Measurements from ENCODE around the gene CHST8. TPM values are rescaled to one million over a fixed set of nuclear protein-coding genes. Genes with fewer than 3 reads are reported as not detected.
A peak's percentile ranks its signal among the peaks of the same experiment; 100 is the strongest.

CHST8 gene
- total and polyA plus RNA-seq, 2 experiments from 2014 or later: 9.3 to 38.2 TPM

DNA sequence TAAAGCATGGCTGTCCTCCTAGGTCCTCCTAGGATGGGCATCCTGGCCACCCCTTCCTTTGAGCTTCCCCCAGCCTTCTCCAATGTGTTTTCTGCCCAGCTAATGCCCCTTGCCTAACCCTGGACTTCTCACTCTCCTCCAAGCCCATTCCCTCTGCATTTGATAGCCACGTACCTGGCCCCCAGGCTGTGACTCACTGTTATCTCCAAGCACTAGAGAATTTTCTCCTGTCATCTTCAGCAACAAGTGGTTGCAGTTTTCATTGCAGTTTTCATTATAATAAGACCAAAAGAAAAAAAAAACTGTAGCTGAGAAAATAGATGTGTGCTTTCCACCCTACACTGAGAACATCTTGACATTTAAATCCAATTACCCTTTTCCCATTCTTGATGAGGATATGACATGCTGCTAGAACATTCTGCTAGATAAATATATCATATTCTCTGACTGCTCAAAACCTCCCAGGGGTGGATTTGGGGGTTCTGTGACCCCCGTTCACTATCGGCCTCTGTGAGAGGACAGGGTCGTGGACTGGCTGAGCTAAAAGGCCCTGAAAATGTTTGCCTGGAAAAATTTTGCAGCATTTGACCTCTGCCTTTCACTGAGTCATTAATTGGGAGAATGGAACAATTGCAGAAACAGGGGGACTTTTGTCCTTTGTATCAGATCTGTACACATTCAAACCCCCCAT, 116.1 kb downstream of the CHST8 start:
- H3K9me3 Mint-ChIP-seq: peaks cover 6% of the 10 kb centered on the region; the same call in 2 of the 3 replicates
- Histone ChIP-seq H3F3A (replicated peaks; ENCODE audit: low read depth) (no peaks in the 10 kb centered on the region), H3K9me2 (ENCODE audit: insufficient read depth) (no peaks in the 10 kb centered on the region), H3K27ac (ENCODE audit: low read depth) (no peak overlapping the region), H3K36me3 (ENCODE audit: insufficient read depth) (no peaks in the 10 kb centered on the region), H3K4me1 (ENCODE audit: insufficient read depth) (peaks cover 7% of the 10 kb centered on the region; the same call in 1 of the 2 replicates), H3K4me2 (no peak overlapping the region), H3K79me2 (replicated peaks; ENCODE audit: insufficient read depth) (no peaks in the 10 kb centered on the region), H4K20me1 (replicated peaks; ENCODE audit: insufficient read depth) (no peaks in the 10 kb centered on the region; the same call in 1 of the 2 replicates), H3K4me3 (no peak overlapping the region), H2AFZ (no peak overlapping the region), H3K27me3 (ENCODE audit: insufficient read depth) (no peaks in the 10 kb centered on the region)
- DNase-seq (ENCODE audit: low spot score) (no peak), ATAC-seq (no peak)
- H3K27ac Mint-ChIP-seq: no peak overlapping the region
- no peak for TF ChIP-seq ZNF331 (CRISPR knock-in tag; IDR thresholded peaks at IDR 0.05; ENCODE audit: low read depth)
- TF ChIP-seq, protein P1, sequence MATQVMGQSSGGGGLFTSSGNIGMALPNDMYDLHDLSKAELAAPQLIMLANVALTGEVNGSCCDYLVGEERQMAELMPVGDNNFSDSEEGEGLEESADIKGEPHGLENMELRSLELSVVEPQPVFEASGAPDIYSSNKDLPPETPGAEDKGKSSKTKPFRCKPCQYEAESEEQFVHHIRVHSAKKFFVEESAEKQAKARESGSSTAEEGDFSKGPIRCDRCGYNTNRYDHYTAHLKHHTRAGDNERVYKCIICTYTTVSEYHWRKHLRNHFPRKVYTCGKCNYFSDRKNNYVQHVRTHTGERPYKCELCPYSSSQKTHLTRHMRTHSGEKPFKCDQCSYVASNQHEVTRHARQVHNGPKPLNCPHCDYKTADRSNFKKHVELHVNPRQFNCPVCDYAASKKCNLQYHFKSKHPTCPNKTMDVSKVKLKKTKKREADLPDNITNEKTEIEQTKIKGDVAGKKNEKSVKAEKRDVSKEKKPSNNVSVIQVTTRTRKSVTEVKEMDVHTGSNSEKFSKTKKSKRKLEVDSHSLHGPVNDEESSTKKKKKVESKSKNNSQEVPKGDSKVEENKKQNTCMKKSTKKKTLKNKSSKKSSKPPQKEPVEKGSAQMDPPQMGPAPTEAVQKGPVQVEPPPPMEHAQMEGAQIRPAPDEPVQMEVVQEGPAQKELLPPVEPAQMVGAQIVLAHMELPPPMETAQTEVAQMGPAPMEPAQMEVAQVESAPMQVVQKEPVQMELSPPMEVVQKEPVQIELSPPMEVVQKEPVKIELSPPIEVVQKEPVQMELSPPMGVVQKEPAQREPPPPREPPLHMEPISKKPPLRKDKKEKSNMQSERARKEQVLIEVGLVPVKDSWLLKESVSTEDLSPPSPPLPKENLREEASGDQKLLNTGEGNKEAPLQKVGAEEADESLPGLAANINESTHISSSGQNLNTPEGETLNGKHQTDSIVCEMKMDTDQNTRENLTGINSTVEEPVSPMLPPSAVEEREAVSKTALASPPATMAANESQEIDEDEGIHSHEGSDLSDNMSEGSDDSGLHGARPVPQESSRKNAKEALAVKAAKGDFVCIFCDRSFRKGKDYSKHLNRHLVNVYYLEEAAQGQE (IDR thresholded peaks at IDR 0.05; ENCODE audit: unreplicated experiment): no peak
- no peak for TF ChIP-seq EZH2 (IDR thresholded peaks at IDR 0.05; ENCODE audit: low read depth, unreplicated experiment)
- no peak for TF ChIP-seq CREB1 (CRISPR knock-in tag; IDR thresholded peaks at IDR 0.05; ENCODE audit: low read depth)
- H3K4me3 Mint-ChIP-seq: no peak overlapping the region; the same call in 2 of the 3 replicates
- peaks cover 9% of the 10 kb centered on the region for H3K27me3 Mint-ChIP-seq (ENCODE audit: insufficient read depth, low read depth, poor library complexity)
- peaks cover 8% of the 10 kb centered on the region for H3K36me3 Mint-ChIP-seq (ENCODE audit: low read depth)
- peaks cover 35% of the 10 kb centered on the region for H3K4me1 Mint-ChIP-seq

DNA sequence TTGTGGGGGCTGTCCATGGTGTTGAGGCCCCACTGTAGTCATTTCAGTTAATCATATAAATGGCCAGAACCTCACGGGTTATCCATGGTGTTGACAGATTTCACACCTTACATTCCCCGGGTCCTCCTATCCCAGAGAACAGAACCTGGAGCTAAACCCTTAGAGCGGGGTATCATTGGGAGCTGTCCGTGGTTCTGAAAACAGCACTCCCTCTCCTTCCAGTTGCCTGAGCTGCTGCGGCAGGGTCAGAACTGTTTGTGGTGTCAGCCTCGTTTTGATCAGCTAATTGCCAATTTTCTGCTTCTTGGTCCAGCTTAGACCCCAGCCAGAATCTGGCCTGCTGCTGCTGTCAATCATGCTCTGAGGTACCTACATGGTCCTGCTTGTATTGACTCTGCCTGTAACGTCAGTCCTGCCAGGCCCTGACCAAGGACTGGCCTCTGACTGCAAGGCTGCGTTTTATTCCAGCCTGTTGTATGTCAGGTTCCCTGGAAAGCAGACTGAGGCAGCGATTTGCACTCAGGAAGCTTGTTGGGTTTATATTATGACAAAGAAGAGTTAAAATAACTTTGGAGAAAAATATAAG, 119.2 kb downstream of the CHST8 start:
- no peak overlapping the region for H3K4me3 Mint-ChIP-seq
- peaks cover 26% of the 10 kb centered on the region for H3K4me1 Mint-ChIP-seq
- no peaks in the 10 kb centered on the region for H3K79me2 ChIP-seq (replicated peaks; ENCODE audit: insufficient read depth)
- no peaks in the 10 kb centered on the region; the same call in 2 of the 3 replicates for H3K36me3 Mint-ChIP-seq (ENCODE audit: low read depth)
- no peak overlapping the region for H3K4me2 ChIP-seq
- H3K27me3 Mint-ChIP-seq (ENCODE audit: insufficient read depth, low read depth, poor library complexity): peaks cover 6% of the 10 kb centered on the region
- H3K27me3 ChIP-seq (ENCODE audit: insufficient read depth): no peaks in the 10 kb centered on the region
- H3K27ac ChIP-seq (ENCODE audit: low read depth): no peak overlapping the region
- H3K9me3 Mint-ChIP-seq: no peaks in the 10 kb centered on the region
- no peaks in the 10 kb centered on the region for H3K36me3 ChIP-seq (ENCODE audit: insufficient read depth)
- no peak overlapping the region for H3K4me3 ChIP-seq
- H2AFZ ChIP-seq: no peak overlapping the region
- H3F3A ChIP-seq (replicated peaks; ENCODE audit: low read depth): no peaks in the 10 kb centered on the region
- H3K27ac Mint-ChIP-seq: no peak overlapping the region
- no peaks in the 10 kb centered on the region; the same call in 1 of the 2 replicates for H4K20me1 ChIP-seq (replicated peaks; ENCODE audit: insufficient read depth)
- DNase-seq (ENCODE audit: low spot score) (peak; percentile 92), ATAC-seq (peak; percentile 90)
- H3K4me1 ChIP-seq (ENCODE audit: insufficient read depth): peaks cover 6% of the 10 kb centered on the region; the same call in 1 of the 2 replicates
- H3K9me2 ChIP-seq (ENCODE audit: insufficient read depth): no peaks in the 10 kb centered on the region
- TF ChIP-seq JUNB (IDR thresholded peaks at IDR 0.05; ENCODE audit: unreplicated experiment) (no peak), POLR2AphosphoS5 (IDR thresholded peaks at IDR 0.05; ENCODE audit: low read depth) (no peak), EZH2 (IDR thresholded peaks at IDR 0.05; ENCODE audit: low read depth, unreplicated experiment) (no peak)
- TF ChIP-seq, protein P2, sequence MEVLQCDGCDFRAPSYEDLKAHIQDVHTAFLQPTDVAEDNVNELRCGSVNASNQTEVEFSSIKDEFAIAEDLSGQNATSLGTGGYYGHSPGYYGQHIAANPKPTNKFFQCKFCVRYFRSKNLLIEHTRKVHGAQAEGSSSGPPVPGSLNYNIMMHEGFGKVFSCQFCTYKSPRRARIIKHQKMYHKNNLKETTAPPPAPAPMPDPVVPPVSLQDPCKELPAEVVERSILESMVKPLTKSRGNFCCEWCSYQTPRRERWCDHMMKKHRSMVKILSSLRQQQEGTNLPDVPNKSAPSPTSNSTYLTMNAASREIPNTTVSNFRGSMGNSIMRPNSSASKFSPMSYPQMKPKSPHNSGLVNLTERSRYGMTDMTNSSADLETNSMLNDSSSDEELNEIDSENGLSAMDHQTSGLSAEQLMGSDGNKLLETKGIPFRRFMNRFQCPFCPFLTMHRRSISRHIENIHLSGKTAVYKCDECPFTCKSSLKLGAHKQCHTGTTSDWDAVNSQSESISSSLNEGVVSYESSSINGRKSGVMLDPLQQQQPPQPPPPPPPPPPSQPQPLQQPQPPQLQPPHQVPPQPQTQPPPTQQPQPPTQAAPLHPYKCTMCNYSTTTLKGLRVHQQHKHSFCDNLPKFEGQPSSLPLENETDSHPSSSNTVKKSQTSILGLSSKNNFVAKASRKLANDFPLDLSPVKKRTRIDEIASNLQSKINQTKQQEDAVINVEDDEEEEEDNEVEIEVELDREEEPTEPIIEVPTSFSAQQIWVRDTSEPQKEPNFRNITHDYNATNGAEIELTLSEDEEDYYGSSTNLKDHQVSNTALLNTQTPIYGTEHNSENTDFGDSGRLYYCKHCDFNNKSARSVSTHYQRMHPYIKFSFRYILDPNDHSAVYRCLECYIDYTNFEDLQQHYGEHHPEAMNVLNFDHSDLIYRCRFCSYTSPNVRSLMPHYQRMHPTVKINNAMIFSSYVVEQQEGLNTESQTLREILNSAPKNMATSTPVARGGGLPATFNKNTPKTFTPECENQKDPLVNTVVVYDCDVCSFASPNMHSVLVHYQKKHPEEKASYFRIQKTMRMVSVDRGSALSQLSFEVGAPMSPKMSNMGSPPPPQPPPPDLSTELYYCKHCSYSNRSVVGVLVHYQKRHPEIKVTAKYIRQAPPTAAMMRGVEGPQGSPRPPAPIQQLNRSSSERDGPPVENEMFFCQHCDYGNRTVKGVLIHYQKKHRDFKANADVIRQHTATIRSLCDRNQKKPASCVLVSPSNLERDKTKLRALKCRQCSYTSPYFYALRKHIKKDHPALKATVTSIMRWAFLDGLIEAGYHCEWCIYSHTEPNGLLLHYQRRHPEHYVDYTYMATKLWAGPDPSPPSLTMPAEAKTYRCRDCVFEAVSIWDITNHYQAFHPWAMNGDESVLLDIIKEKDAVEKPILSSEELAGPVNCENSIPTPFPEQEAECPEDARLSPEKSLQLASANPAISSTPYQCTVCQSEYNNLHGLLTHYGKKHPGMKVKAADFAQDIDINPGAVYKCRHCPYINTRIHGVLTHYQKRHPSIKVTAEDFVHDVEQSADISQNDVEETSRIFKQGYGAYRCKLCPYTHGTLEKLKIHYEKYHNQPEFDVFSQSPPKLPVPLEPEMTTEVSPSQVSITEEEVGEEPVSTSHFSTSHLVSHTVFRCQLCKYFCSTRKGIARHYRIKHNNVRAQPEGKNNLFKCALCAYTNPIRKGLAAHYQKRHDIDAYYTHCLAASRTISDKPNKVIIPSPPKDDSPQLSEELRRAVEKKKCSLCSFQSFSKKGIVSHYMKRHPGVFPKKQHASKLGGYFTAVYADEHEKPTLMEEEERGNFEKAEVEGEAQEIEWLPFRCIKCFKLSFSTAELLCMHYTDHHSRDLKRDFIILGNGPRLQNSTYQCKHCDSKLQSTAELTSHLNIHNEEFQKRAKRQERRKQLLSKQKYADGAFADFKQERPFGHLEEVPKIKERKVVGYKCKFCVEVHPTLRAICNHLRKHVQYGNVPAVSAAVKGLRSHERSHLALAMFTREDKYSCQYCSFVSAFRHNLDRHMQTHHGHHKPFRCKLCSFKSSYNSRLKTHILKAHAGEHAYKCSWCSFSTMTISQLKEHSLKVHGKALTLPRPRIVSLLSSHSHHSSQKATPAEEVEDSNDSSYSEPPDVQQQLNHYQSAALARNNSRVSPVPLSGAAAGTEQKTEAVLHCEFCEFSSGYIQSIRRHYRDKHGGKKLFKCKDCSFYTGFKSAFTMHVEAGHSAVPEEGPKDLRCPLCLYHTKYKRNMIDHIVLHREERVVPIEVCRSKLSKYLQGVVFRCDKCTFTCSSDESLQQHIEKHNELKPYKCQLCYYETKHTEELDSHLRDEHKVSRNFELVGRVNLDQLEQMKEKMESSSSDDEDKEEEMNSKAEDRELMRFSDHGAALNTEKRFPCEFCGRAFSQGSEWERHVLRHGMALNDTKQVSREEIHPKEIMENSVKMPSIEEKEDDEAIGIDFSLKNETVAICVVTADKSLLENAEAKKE (CRISPR knock-in tag; IDR thresholded peaks at IDR 0.05): no peak

Measured in GM23338 (cell line).